Endothelial cell of umbilical vein (primary cell): ENCODE data around the gene TYW3. TPM values are rescaled to one million over a fixed set of nuclear protein-coding genes. Genes with fewer than 3 reads are reported as not detected.

ENCODE experiments used
- BruUV-seq: library from RNA; stranded (reverse); fragments of 400-500 nt; replicated peaks from 2 replicates; lab custom pipeline; 2021; lab: Mats Ljungman, UMichigan
- CTCF ChIA-PET: fragments of 300-600, 350-600 bp; sonication (Branson Sonifier 250); formaldehyde crosslinking; loops from one replicate; lab custom pipeline; 2021; ENCODE audit warnings: antibody characterized with exemption, inconsistent platforms; lab: Charles Lee
- POLR2A ChIA-PET: fragments of 300-600, 350-600 bp; sonication (Branson Sonifier 250); formaldehyde crosslinking; loops from one replicate; lab custom pipeline; 2021; ENCODE audit warnings: antibody characterized with exemption, inconsistent platforms; lab: Charles Lee
- DNase-seq: peaks from one replicate; pipeline ENCODE4 v3.0.0-alpha.2; 2011; ENCODE audit warnings: low read depth, low spot score
- FAIRE-seq: peaks from 2 replicates; lab custom pipeline; 2011; peaks lifted over from hg19 to GRCh38; lab: Jason Lieb, UNC
- H2AFZ ChIP-seq: 2 replicates; pipeline ENCODE4 v1.6.0; 2012; ENCODE audit warnings: low read depth, low read length, control low read depth, inconsistent platforms
- H3K27ac ChIP-seq: 2 replicates; pipeline ENCODE4 v1.5.1; 2011; ENCODE audit warnings: low read depth, mild to moderate bottlenecking, control low read depth, low read length, moderate library complexity; ENCODE audit not compliant: insufficient read depth
- H3K27me3 ChIP-seq, 2 experiments: 2 replicates each; pipeline versions ENCODE4 v1.6.0 to v1.6.1; 2011; ENCODE audit warnings: low read length in 2 of 2, mixed read lengths in 1 of 2; ENCODE audit not compliant: control insufficient read depth in 2 of 2, insufficient read depth in 2 of 2
- H3K36me3 ChIP-seq, 2 experiments: 2 replicates in 1 of 2; 3 replicates in 1 of 2; pipeline ENCODE4 v1.5.1; 2011; ENCODE audit warnings: low read length in 2 of 2, mild to moderate bottlenecking in 1 of 2, moderate library complexity in 1 of 2; ENCODE audit not compliant: control insufficient read depth in 2 of 2, insufficient read depth in 2 of 2; ENCODE audit errors: extremely low read depth in 1 of 2
- H3K4me1 ChIP-seq: 3 replicates; pipeline ENCODE4 v1.5.1; 2011; ENCODE audit warnings: mild to moderate bottlenecking, low read length; ENCODE audit not compliant: control insufficient read depth, insufficient read depth; ENCODE audit errors: extremely low read depth
- H3K4me2 ChIP-seq: 2 replicates; pipeline ENCODE4 v1.6.1; 2011; ENCODE audit warnings: low read length, control low read depth, mixed read lengths; ENCODE audit not compliant: insufficient read depth
- H3K4me3 ChIP-seq, 3 experiments: fragments of 200-600 bp in 1 of 3; sonication (generic), shearing (Covaris generic) in 1 of 3; replicated peaks in 1 of 3; 2 replicates each; pipeline ENCODE4 v1.5.1; 2011 to 2016; ENCODE audit warnings: control low read depth in 3 of 3, low read length in 3 of 3, mild to moderate bottlenecking in 2 of 3, inconsistent platforms in 1 of 3, low read depth in 1 of 3, moderate library complexity in 1 of 3; ENCODE audit not compliant: insufficient read depth in 1 of 3
- H3K79me2 ChIP-seq: 2 replicates; pipeline ENCODE4 v1.6.0; 2012; ENCODE audit warnings: low read length, inconsistent platforms; ENCODE audit not compliant: control insufficient read depth, insufficient read depth
- H3K9ac ChIP-seq: replicated peaks from 2 replicates; pipeline ENCODE3; 2011; ENCODE audit warnings: low read length, control low read depth; ENCODE audit not compliant: insufficient read depth; ENCODE audit errors: extremely low read depth
- H3K9me1 ChIP-seq: replicated peaks from 3 replicates; pipeline ENCODE4 v1.6.0; 2011; ENCODE audit warnings: mild to moderate bottlenecking, low read length; ENCODE audit not compliant: control insufficient read depth, insufficient read depth; ENCODE audit errors: extremely low read depth
- H3K9me3 ChIP-seq: replicated peaks from 2 replicates; pipeline ENCODE4 v1.5.1; 2012; ENCODE audit warnings: low read length, inconsistent platforms; ENCODE audit not compliant: control insufficient read depth, insufficient read depth
- H4K20me1 ChIP-seq: replicated peaks from 2 replicates; pipeline ENCODE3; 2011; ENCODE audit warnings: mild to moderate bottlenecking, low read length; ENCODE audit not compliant: control insufficient read depth, insufficient read depth; ENCODE audit errors: extremely low read depth
- EZH2 ChIP-seq: IDR thresholded peaks from 2 replicates; pipeline ENCODE4 v1.6.1; 2012; ENCODE audit warnings: borderline replicate concordance, low read depth, mild to moderate bottlenecking, moderate library complexity, low read length, inconsistent platforms; ENCODE audit not compliant: severe bottlenecking
- FOS ChIP-seq: IDR thresholded peaks from 2 replicates; pipeline ENCODE4 v1.6.1; 2011; ENCODE audit warnings: mild to moderate bottlenecking, low read length, moderate library complexity, borderline replicate concordance; ENCODE audit not compliant: insufficient read depth
- GATA2 ChIP-seq: IDR thresholded peaks from 2 replicates; pipeline ENCODE4 v1.7.0; 2011; ENCODE audit warnings: low read depth, mild to moderate bottlenecking, moderate library complexity, mixed read lengths, low read length; ENCODE audit not compliant: insufficient read length, insufficient read depth
- JUN ChIP-seq: IDR thresholded peaks from 2 replicates; pipeline ENCODE4 v1.6.1; 2011; ENCODE audit warnings: borderline replicate concordance, low read depth; ENCODE audit not compliant: insufficient read length, insufficient read depth
- MYC ChIP-seq: IDR thresholded peaks from one replicate; pipeline ENCODE4 v1.6.1; 2011; ENCODE audit warnings: mild to moderate bottlenecking, low read depth, low read length
- POLR2A ChIP-seq: IDR thresholded peaks from 2 replicates; pipeline ENCODE4 v1.6.1; 2012; ENCODE audit warnings: low read depth, mild to moderate bottlenecking, control low read depth, low read length
- POLR2AphosphoS5 ChIP-seq: IDR thresholded peaks from 2 replicates; pipeline ENCODE4 v1.6.1; 2012; ENCODE audit warnings: low read depth, mild to moderate bottlenecking, control low read depth, low read length, moderate library complexity; ENCODE audit not compliant: insufficient read depth
- dilution Hi-C: fragments of 300-500 bp; cut with MboI; formaldehyde crosslinking; loops from one replicate; pipeline ENCODE4 v1.15.0; 2019; ENCODE audit warnings: low sequenced_read_pairs; ENCODE audit not compliant: extremely low pct_ligation_motif_present
- intact Hi-C: fragments of 100-400 bp; cut with micrococcal nuclease; formaldehyde crosslinking; loops from one replicate; pipeline ENCODE4 v1.10.0; 2022
- polyA plus RNA-seq, 4 experiments: library from polyadenylated mRNA; depleted of rRNA in 3 of 4; stranded (reverse) in 3 of 4; unstranded in 1 of 4; fragments of >200 nt; gene quantifications; 2 replicates each; pipeline versions ENCODE4 v1.2.1 to v1.2.3, GENCODE V29; 2011 to 2012; ENCODE audit warnings: missing spikeins in 1 of 4
- total RNA-seq: library from RNA; stranded (reverse); gene quantifications from 2 replicates; pipeline ENCODE4 v1.2.3, GENCODE V29; 2021
- TF ChIP-seq, protein P1 (sequence below), 2 donors: IDR thresholded peaks; 1 replicate in 1 of 2; 2 replicates in 1 of 2; pipeline ENCODE4 v1.5.1; 2011; ENCODE audit warnings: low read length in 2 of 2, mild to moderate bottlenecking in 2 of 2, moderate library complexity in 2 of 2, control low read depth in 1 of 2, inconsistent platforms in 1 of 2, low read depth in 1 of 2; ENCODE audit not compliant: insufficient read depth in 1 of 2; ENCODE audit errors: extremely low read depth in 1 of 2
- TF ChIP-seq, protein P2 (sequence below): IDR thresholded peaks from 2 replicates; pipeline ENCODE4 v1.6.1; 2011; ENCODE audit not compliant: insufficient read depth, insufficient read length

Gene TYW3
- total and polyA plus RNA-seq, 2 donors (not counting 3 experiments of a cell fraction or from before 2014, with no cell fraction given): 8.5 to 22.8 TPM

DNA sequence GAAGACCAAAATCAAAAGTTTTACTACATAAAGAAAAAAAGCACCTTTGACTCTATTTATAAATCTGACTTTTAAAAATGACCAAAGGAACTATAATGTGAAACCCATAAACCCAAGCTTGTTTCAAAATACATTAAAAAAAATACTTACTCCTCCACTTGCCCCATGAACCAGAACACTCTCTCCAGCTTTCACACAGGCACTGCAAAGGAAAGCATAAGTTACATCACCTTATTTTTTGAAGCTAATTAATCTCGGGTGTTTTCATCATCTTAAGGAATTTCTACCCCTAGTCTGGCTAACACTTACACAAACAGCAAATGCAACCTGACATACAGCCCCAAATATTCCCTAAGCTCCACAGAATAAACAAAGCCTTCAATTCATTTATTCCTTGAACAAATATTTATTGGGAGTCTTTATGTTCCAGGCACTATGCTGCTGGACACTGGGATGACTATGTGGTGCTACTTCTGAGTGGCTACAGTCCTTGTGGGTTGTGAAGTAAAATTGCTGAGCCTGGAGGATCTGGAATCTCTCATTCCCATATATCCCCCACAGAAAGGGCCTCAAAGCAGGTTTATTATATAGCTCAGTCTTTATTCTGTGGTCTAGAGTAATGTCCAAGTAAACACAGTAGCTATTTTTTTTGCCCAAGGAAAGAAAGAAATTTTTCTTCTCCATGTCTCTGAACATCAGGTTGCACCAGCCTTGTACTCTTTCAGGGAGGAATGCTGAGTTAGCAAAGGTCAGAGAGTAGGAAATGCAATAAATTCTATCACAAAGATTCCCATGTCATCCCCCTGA is 18.3 kb upstream of the TYW3 start:
- Histone ChIP-seq H3K79me2 (no peaks in the 10 kb centered on the region), H3K36me3 (peaks cover 0 to 6% of the 10 kb centered on the region in 2 experiments), H3K4me1 (peaks cover 6% of the 10 kb centered on the region), H4K20me1 (no peaks in the 10 kb centered on the region), H3K4me3 (no peak overlapping the region), H3K27me3 (no peaks in the 10 kb centered on the region), H3K9me1 (no peaks in the 10 kb centered on the region), H3K9me3 (no peaks in the 10 kb centered on the region), H3K4me2 (no peak overlapping the region), H3K9ac (no peak overlapping the region), H3K27ac (no peak overlapping the region), H2AFZ (no peak overlapping the region)
- no TSS peak for BruUV-seq
- FAIRE-seq (no peak), DNase-seq (no peak)
- intact Hi-C loops (no loop called here), dilution Hi-C loops (no loop called here)
- TF ChIP-seq POLR2AphosphoS5: no peak
- no peak for TF ChIP-seq GATA2
- no peak for TF ChIP-seq EZH2
- TF ChIP-seq, protein P1, sequence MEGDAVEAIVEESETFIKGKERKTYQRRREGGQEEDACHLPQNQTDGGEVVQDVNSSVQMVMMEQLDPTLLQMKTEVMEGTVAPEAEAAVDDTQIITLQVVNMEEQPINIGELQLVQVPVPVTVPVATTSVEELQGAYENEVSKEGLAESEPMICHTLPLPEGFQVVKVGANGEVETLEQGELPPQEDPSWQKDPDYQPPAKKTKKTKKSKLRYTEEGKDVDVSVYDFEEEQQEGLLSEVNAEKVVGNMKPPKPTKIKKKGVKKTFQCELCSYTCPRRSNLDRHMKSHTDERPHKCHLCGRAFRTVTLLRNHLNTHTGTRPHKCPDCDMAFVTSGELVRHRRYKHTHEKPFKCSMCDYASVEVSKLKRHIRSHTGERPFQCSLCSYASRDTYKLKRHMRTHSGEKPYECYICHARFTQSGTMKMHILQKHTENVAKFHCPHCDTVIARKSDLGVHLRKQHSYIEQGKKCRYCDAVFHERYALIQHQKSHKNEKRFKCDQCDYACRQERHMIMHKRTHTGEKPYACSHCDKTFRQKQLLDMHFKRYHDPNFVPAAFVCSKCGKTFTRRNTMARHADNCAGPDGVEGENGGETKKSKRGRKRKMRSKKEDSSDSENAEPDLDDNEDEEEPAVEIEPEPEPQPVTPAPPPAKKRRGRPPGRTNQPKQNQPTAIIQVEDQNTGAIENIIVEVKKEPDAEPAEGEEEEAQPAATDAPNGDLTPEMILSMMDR (IDR thresholded peaks at IDR 0.05; ENCODE audit: extremely low read depth in 1 of 2, insufficient read depth in 1 of 2, low read depth in 1 of 2, low read length in 2 of 2): no peak
- no peak for TF ChIP-seq FOS
- TF ChIP-seq, protein P2, sequence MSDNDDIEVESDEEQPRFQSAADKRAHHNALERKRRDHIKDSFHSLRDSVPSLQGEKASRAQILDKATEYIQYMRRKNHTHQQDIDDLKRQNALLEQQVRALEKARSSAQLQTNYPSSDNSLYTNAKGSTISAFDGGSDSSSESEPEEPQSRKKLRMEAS: no peak
- no peak for TF ChIP-seq JUN
- TF ChIP-seq MYC: no peak
- TF ChIP-seq POLR2A: no peak
- POLR2A ChIA-PET: no interaction called here
- CTCF ChIA-PET: interaction anchor here (1.1 to 2.7 kb wide), 4 partner anchors 9 to 25 kb away, joined by 3 to 12 read pairs (median 4); no protein-coding TSS in a partner anchor
